CD14-positive monocyte (primary cell): ENCODE measurements around the gene LUC7L. TPM values are rescaled to one million over a fixed set of nuclear protein-coding genes. Genes with fewer than 3 reads are reported as not detected.
"Not testable (repeated sequence)": the region's sequence is repeated elsewhere in the genome, so short reads cannot be mapped to it uniquely, and the experiment has no call there.

Experiments
- DNase-seq, 3 donors: peaks; one replicate each; pipeline ENCODE4 v3.0.0-alpha.2; 2011 to 2022
- H2AFZ ChIP-seq: 2 replicates; pipeline ENCODE4 v1.6.0; 2012; ENCODE audit warnings: mild to moderate bottlenecking, low read depth, low read length, inconsistent platforms; ENCODE audit not compliant: insufficient read depth, poor library complexity, severe bottlenecking
- H3K27ac ChIP-seq, 2 donors: 1 replicate in 1 of 2; 2 replicates in 1 of 2; pipeline ENCODE4 v1.5.1; 2012 to 2013; ENCODE audit warnings: low read length in 2 of 2, control low read depth in 1 of 2, inconsistent platforms in 1 of 2, low read depth in 1 of 2, mild to moderate bottlenecking in 1 of 2
- H3K27me3 ChIP-seq, 2 donors: one replicate each; pipeline versions ENCODE4 v1.6.0 to v1.6.1; 2011 to 2013; ENCODE audit warnings: low read length in 2 of 2; ENCODE audit not compliant: control insufficient read depth in 2 of 2, insufficient read depth in 2 of 2
- H3K36me3 ChIP-seq, 2 donors: replicated peaks in 1 of 2; 1 replicate in 1 of 2; 2 replicates in 1 of 2; pipeline versions ENCODE4 v1.5.1 to v1.6.1; 2012 to 2013; ENCODE audit warnings: low read length in 2 of 2, control low read depth in 1 of 2, inconsistent platforms in 1 of 2, mild to moderate bottlenecking in 1 of 2; ENCODE audit not compliant: insufficient read depth in 2 of 2, control insufficient read depth in 1 of 2
- H3K4me1 ChIP-seq, 2 donors: 1 replicate in 1 of 2; 2 replicates in 1 of 2; pipeline versions ENCODE4 v1.5.1 to v1.6.1; 2012 to 2013; ENCODE audit warnings: low read length in 2 of 2, control low read depth in 1 of 2, inconsistent platforms in 1 of 2, mild to moderate bottlenecking in 1 of 2, moderate library complexity in 1 of 2; ENCODE audit not compliant: insufficient read depth in 2 of 2, control insufficient read depth in 1 of 2
- H3K4me2 ChIP-seq: replicated peaks from 2 replicates; pipeline ENCODE3; 2012; ENCODE audit warnings: low read length, moderate library complexity, mild to moderate bottlenecking; ENCODE audit not compliant: poor library complexity, severe bottlenecking; ENCODE audit errors: extremely low read depth
- H3K4me3 ChIP-seq, 3 experiments: fragments of 200-600 bp in 1 of 3; sonication (generic) in 1 of 3; replicated peaks in 1 of 3; 1 replicate in 2 of 3; 2 replicates in 1 of 3; pipeline ENCODE4 v1.5.1; 2011 to 2013; ENCODE audit warnings: low read length in 3 of 3, mild to moderate bottlenecking in 3 of 3, control low read depth in 2 of 3, low read depth in 2 of 3, inconsistent platforms in 1 of 3, moderate library complexity in 1 of 3
- H3K79me2 ChIP-seq: 2 replicates; pipeline ENCODE4 v1.6.0; 2012; ENCODE audit warnings: mild to moderate bottlenecking, control low read depth, inconsistent platforms, low read length, moderate library complexity; ENCODE audit not compliant: insufficient read depth
- H3K9ac ChIP-seq: 2 replicates; pipeline ENCODE4 v1.6.0; 2017; ENCODE audit warnings: low read length, mild to moderate bottlenecking; ENCODE audit not compliant: insufficient read depth, poor library complexity, severe bottlenecking
- H3K9me3 ChIP-seq, 2 donors: replicated peaks in 1 of 2; 1 replicate in 1 of 2; 2 replicates in 1 of 2; pipeline versions ENCODE4 v1.5.1 to v1.6.1; 2012 to 2013; ENCODE audit warnings: low read length in 2 of 2, control low read depth in 1 of 2; ENCODE audit not compliant: control insufficient read depth in 1 of 2, insufficient read depth in 1 of 2
- H4K20me1 ChIP-seq: 2 replicates; pipeline ENCODE4 v1.6.0; 2012; ENCODE audit warnings: mild to moderate bottlenecking, low read length, control low read depth, moderate library complexity; ENCODE audit not compliant: insufficient read depth
- H3K27ac Mint-ChIP-seq, 7 donors: one replicate each; pipeline ENCODE4 v1.8.0; 2020; ENCODE audit warnings: mild to moderate bottlenecking in 7 of 7, mixed read lengths in 7 of 7, moderate library complexity in 6 of 7, inconsistent platforms in 2 of 7
- H3K27me3 Mint-ChIP-seq, 3 donors: one replicate each; pipeline ENCODE4 v1.8.0; 2021 to 2022; ENCODE audit warnings: low read depth in 3 of 3, mild to moderate bottlenecking in 3 of 3, mixed read lengths in 3 of 3, moderate library complexity in 3 of 3, inconsistent platforms in 1 of 3
- H3K36me3 Mint-ChIP-seq, 2 donors: one replicate each; pipeline ENCODE4 v1.8.0; 2020; ENCODE audit warnings: mixed read lengths in 2 of 2, inconsistent platforms in 1 of 2, mild to moderate bottlenecking in 1 of 2
- H3K4me1 Mint-ChIP-seq: one replicate; pipeline ENCODE4 v1.8.0; 2020; ENCODE audit warnings: mild to moderate bottlenecking, mixed read lengths
- H3K4me3 Mint-ChIP-seq, 2 donors: one replicate each; pipeline ENCODE4 v1.8.0; 2020; ENCODE audit warnings: mild to moderate bottlenecking in 2 of 2, mixed read lengths in 2 of 2, moderate library complexity in 1 of 2
- H3K9me3 Mint-ChIP-seq, 7 donors: one replicate each; pipeline ENCODE4 v1.8.0; 2020 to 2022; ENCODE audit warnings: mixed read lengths in 7 of 7, mild to moderate bottlenecking in 6 of 7, moderate library complexity in 6 of 7, inconsistent platforms in 2 of 7
- CTCF ChIP-seq: fragments of 200-600 bp; IDR thresholded peaks from one replicate; pipeline ENCODE4 v1.8.0; 2022; ENCODE audit warnings: antibody characterized with exemption, mild to moderate bottlenecking
- WGBS: methylation state at CpG from one replicate; pipeline ENCODE4 v1.1.5; 2013; ENCODE audit warnings: missing lambda C conversion rate; ENCODE audit not compliant: insufficient coverage; 5-methylcytosine and 5-hydroxymethylcytosine counted together
- intact Hi-C, 2 donors: fragments of 100-400 bp; cut with micrococcal nuclease; formaldehyde crosslinking; loops; one replicate each; pipeline versions ENCODE4 v1.15.0 to v1.15.1; 2023
- polyA plus RNA-seq, 3 donors: library from polyadenylated mRNA; depleted of rRNA in 1 of 3; unstranded in 2 of 3; stranded (reverse) in 1 of 3; fragments of 300-500 nt in 2 of 3; fragments of >200 nt in 1 of 3; fragmentation: Illumina TruSeq in 2 of 3; gene quantifications; 1 replicate in 2 of 3; 2 replicates in 1 of 3; pipeline ENCODE4 v1.2.3, GENCODE V29; 2012 to 2021

Gene LUC7L
- polyA plus RNA-seq, 3 donors: 4.0 to 109 (median 4.6) TPM

DNA sequence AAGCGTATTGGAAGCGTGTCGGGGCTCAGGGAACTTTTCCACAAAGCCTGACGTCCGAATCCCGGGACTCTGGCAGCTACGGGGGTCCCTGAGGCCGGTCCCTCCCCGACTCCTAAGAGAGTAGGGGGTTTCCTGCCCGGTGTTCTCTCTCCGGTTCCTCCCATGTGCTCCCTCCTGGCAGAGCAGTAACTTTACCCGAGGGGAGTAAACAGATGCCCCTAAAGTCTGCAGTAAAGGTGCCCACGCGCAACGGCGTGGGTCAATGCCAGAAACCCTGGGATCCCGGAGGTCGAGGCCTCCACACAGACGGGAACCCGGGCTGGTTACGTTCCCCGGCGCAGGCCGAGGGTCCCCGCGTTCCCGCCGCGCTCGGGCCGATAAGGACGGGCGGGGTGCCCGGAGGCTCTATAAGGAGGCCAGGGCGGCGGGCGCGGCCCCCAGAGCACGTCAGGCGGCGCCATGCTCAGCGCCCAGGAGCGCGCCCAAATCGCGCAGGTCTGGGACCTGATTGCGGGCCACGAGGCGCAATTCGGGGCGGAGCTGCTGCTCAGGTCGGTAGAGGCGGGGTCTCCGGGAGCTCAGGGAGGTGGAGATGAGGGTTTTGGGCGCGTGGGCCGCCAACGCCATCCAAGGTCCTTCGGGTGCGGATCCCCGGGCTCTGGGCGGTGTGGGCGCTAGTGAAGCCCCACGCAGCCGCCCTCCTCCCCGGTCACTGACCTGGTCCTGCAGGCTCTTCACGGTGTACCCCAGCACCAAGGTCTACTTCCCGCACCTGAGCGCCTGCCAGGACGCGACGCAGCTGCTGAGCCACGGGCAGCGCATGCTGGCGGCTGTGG, 63.5 kb downstream of the LUC7L start, which contains the start of gene HBM:
HBM (plus strand) TSS at position 440 of the 836 bp plus-strand sequence; CDS start at position 460, 20 bp downstream.
- Histone ChIP-seq H3K27me3 (peaks cover 34 to 65% of the 10 kb centered on the region in 2 donors), H3K4me3 (peak within 1 kb of the TSS in 1 of 3 experiments; percentile 51), H3K9ac (no peak within 1 kb of the TSS), H3K9me3 (peaks cover 0 to 21% of the 10 kb centered on the region in 2 donors), H3K4me2 (peak within 1 kb of the TSS; percentile 58), H3K36me3 (no peaks in the 10 kb centered on the region), H3K27ac (no peak within 1 kb of the TSS), H4K20me1 (no peaks in the 10 kb centered on the region), H3K79me2 (no peaks in the 10 kb centered on the region), H2AFZ (no peak within 1 kb of the TSS), H3K4me1 (peaks cover 8 to 16% of the 10 kb centered on the region in 2 donors)
- no peaks in the 10 kb centered on the region for H3K36me3 Mint-ChIP-seq
- WGBS: 3% methylated on average over 75 of the region's 75 CpGs
- no peak for DNase-seq
- H3K4me1 Mint-ChIP-seq: peaks cover 10% of the 10 kb centered on the region
- peak within 1 kb of the TSS in 1 of 7 donors; percentile 11 for H3K27ac Mint-ChIP-seq
- peak within 1 kb of the TSS; percentile 54 to 79 for H3K4me3 Mint-ChIP-seq
- intact Hi-C loops: no loop called here
- H3K27me3 Mint-ChIP-seq: peaks cover 68 to 84% (median 76%) of the 10 kb centered on the region in 3 donors
- TF ChIP-seq CTCF: no peak
- peaks cover 0 to 11% (median 6%) of the 10 kb centered on the region in 7 donors for H3K9me3 Mint-ChIP-seq

DNA sequence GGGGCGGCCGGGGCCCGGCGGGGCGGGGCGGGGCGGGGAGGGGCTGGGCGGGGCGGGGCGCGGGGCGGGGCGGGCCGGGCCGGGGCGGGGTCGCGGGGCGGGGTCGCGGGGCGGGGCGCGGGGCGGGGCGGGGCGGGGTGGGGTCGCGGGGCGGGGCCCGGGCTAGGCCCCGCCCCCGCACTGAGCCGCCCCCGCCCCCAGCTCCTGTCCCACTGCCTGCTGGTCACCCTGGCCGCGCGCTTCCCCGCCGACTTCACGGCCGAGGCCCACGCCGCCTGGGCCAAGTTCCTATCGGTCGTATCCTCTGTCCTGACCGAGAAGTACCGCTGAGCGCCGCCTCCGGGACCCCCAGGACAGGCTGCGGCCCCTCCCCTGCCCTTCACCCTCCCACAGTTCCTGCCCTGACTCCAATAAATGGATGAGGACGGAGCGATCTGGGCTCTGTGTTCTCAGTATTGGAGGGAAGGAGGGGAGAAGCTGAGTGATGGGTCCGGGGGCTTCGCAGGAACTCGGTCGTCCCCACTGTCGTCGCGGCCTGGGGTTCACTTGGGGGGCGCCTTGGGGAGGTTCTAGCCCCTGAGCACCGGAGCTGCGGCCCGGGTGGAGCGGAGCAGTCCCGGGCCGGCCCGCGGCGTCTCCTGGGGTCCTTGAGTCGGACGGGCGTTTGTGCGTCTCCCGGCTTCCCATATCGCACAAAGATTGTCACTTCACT, 64.3 kb downstream of the LUC7L start:
- peaks cover 8 to 16% of the 10 kb centered on the region in 2 donors for H3K4me1 ChIP-seq
- DNase-seq: no peak
- Mint-ChIP-seq H3K4me3 (peak overlapping the region; percentile 54 to 71), H3K36me3 (no peaks in the 10 kb centered on the region), H3K9me3 (peaks cover 0 to 11% (median 6%) of the 10 kb centered on the region in 7 donors), H3K27ac (peak overlapping the region in 1 of 7 donors; percentile 11), H3K27me3 (peaks cover 61 to 78% (median 69%) of the 10 kb centered on the region in 3 donors), H3K4me1 (peaks cover 10% of the 10 kb centered on the region)
- H3K9me3 ChIP-seq: peaks cover 0 to 21% of the 10 kb centered on the region in 2 donors
- no peaks in the 10 kb centered on the region for H4K20me1 ChIP-seq
- intact Hi-C loops: no loop called here
- peak overlapping the region in 1 of 3 experiments; percentile 51 for H3K4me3 ChIP-seq
- no peaks in the 10 kb centered on the region for H3K79me2 ChIP-seq
- peak overlapping the region; percentile 58 for H3K4me2 ChIP-seq
- TF ChIP-seq CTCF: no peak
- no peak overlapping the region for H2AFZ ChIP-seq
- H3K9ac ChIP-seq: no peak overlapping the region
- no peaks in the 10 kb centered on the region for H3K36me3 ChIP-seq
- no peak overlapping the region for H3K27ac ChIP-seq
- under 1% methylated on average over 43 of the region's 77 CpGs for WGBS
- H3K27me3 ChIP-seq: peaks cover 33 to 59% of the 10 kb centered on the region in 2 donors

GRCh38 chr16:164134-164823, 65.0 kb downstream of the LUC7L start:
- H4K20me1 ChIP-seq, H3K4me3 Mint-ChIP-seq, H3K79me2 ChIP-seq, H3K4me1 Mint-ChIP-seq, H3K36me3 Mint-ChIP-seq, H3K36me3 ChIP-seq, H2AFZ ChIP-seq, intact Hi-C loops, H3K9ac ChIP-seq, H3K27ac Mint-ChIP-seq, H3K4me2 ChIP-seq, H3K27ac ChIP-seq, DNase-seq, H3K4me3 ChIP-seq: not testable (repeated sequence)
- H3K9me3 ChIP-seq: peaks cover 0 to 21% of the 10 kb centered on the region in 2 donors
- H3K9me3 Mint-ChIP-seq: peaks cover 0 to 11% (median 6%) of the 10 kb centered on the region in 7 donors
- H3K27me3 Mint-ChIP-seq: peaks cover 60 to 76% (median 67%) of the 10 kb centered on the region in 3 donors
- WGBS: no CpG with 5 or more reads among the region's 80 CpGs
- peaks cover 33 to 55% of the 10 kb centered on the region in 2 donors for H3K27me3 ChIP-seq
- H3K4me1 ChIP-seq: peaks cover 8 to 16% of the 10 kb centered on the region in 2 donors
